SK-N-SH (cell line): Measurements from ENCODE around the gene TFDP3. TPM values are rescaled to one million over a fixed set of nuclear protein-coding genes. Genes with fewer than 3 reads are reported as not detected.
A peak's percentile ranks its signal among the peaks of the same experiment; 100 is the strongest.

Source experiments
- CTCF ChIA-PET: fragments of 300-600, 350-600 bp; formaldehyde crosslinking; extraction: SDS; loops from one replicate; lab custom pipeline; 2021; lab: Yijun Ruan, JAX
- POLR2A ChIA-PET: fragments of 350-600 bp; sonication (Branson Sonifier 250); formaldehyde crosslinking; extraction: SDS; loops from one replicate; lab custom pipeline; 2020; ENCODE audit warnings: antibody characterized with exemption, inconsistent platforms; lab: Yijun Ruan, JAX
- DNase-seq: peaks from one replicate; pipeline ENCODE4 v3.0.0; 2012
- H2AFZ ChIP-seq: fragments of 200-600 bp; sonication (generic); 2 replicates; pipeline ENCODE4 v1.8.1; 2016; ENCODE audit warnings: antibody characterized with exemption, mild to moderate bottlenecking, low read depth
- H3F3A ChIP-seq: fragments of 200-600 bp; sonication (generic); replicated peaks from 2 replicates; pipeline ENCODE3; 2016; ENCODE audit warnings: antibody characterized with exemption, mild to moderate bottlenecking; ENCODE audit not compliant: insufficient read depth
- H3K27ac ChIP-seq, 2 experiments: fragments of 200-500 bp in 1 of 2; fragments of 200-600 bp in 1 of 2; sonication (Bioruptor generic) in 1 of 2; sonication (generic), shearing (Covaris generic) in 1 of 2; 2 replicates each; pipeline versions ENCODE4 v1.5.1 to v1.6.1; 2014 to 2016; ENCODE audit warnings: low read depth in 2 of 2, inconsistent platforms in 1 of 2, low read length in 1 of 2, mild to moderate bottlenecking in 1 of 2, mixed read lengths in 1 of 2
- H3K27me3 ChIP-seq: fragments of 200-600 bp; sonication (generic), shearing (Covaris generic); 2 replicates; pipeline ENCODE4 v1.6.1; 2016; ENCODE audit warnings: mixed run types; ENCODE audit not compliant: insufficient read depth
- H3K36me3 ChIP-seq, 2 experiments: fragments of 200-500 bp in 1 of 2; fragments of 200-600 bp in 1 of 2; sonication (Bioruptor generic) in 1 of 2; sonication (generic) in 1 of 2; replicated peaks in 1 of 2; 2 replicates each; pipeline versions ENCODE3 to v1.5.1; 2014 to 2016; ENCODE audit warnings: low read length in 1 of 2, mild to moderate bottlenecking in 1 of 2; ENCODE audit not compliant: insufficient read depth in 2 of 2, control insufficient read depth in 1 of 2
- H3K4me1 ChIP-seq, 2 experiments: fragments of 200-500 bp in 1 of 2; fragments of 200-600 bp in 1 of 2; sonication (Bioruptor generic) in 1 of 2; sonication (generic), shearing (Covaris generic) in 1 of 2; 2 replicates each; pipeline versions ENCODE4 v1.5.1 to v1.6.1; 2014 to 2016; ENCODE audit warnings: low read depth in 1 of 2, low read length in 1 of 2, mixed run types in 1 of 2; ENCODE audit not compliant: insufficient read depth in 2 of 2, control insufficient read depth in 1 of 2
- H3K4me2 ChIP-seq: fragments of 200-600 bp; sonication (generic), shearing (Covaris generic); 2 replicates; pipeline ENCODE4 v1.6.1; 2017; ENCODE audit warnings: mixed run types
- H3K4me3 ChIP-seq, 2 experiments: fragments of 200-500 bp in 1 of 2; fragments of 200-600 bp in 1 of 2; sonication (Bioruptor generic) in 1 of 2; sonication (generic), shearing (Covaris generic) in 1 of 2; 2 replicates each; pipeline versions ENCODE4 v1.5.1 to v1.8.1; 2014 to 2016; ENCODE audit warnings: low read depth in 2 of 2, inconsistent platforms in 1 of 2, low read length in 1 of 2, mild to moderate bottlenecking in 1 of 2, mixed read lengths in 1 of 2, moderate library complexity in 1 of 2
- H3K79me2 ChIP-seq: fragments of 200-600 bp; sonication (generic); 2 replicates; pipeline ENCODE4 v1.8.1; 2017; ENCODE audit warnings: mild to moderate bottlenecking; ENCODE audit not compliant: insufficient read depth
- H3K9ac ChIP-seq: fragments of 200-600 bp; sonication (generic); 2 replicates; pipeline ENCODE4 v1.6.1; 2017; ENCODE audit warnings: mixed run types
- H3K9me2 ChIP-seq: fragments of 200-600 bp; sonication (generic); 2 replicates; pipeline ENCODE4 v1.6.1; 2017; ENCODE audit warnings: mixed run types
- H3K9me3 ChIP-seq: fragments of 200-600 bp; sonication (generic); 2 replicates; pipeline ENCODE4 v1.6.1; 2017; ENCODE audit warnings: mixed run types, mild to moderate bottlenecking, moderate library complexity
- H4K20me1 ChIP-seq: fragments of 200-600 bp; sonication (generic); 2 replicates; pipeline ENCODE4 v1.6.1; 2017; ENCODE audit warnings: mild to moderate bottlenecking, mixed run types; ENCODE audit not compliant: insufficient read depth
- CTCF ChIP-seq: fragments of 200-600 bp; sonication (generic); IDR thresholded peaks from 2 replicates; pipeline ENCODE4 v1.6.1; 2017; ENCODE audit warnings: antibody characterized with exemption, mild to moderate bottlenecking, moderate library complexity
- GATA2 ChIP-seq: sonication (generic); formaldehyde crosslinking; IDR thresholded peaks from 2 replicates; pipeline ENCODE4 v1.5.0; 2020; ENCODE audit warnings: mild to moderate bottlenecking, missing genetic modification reagents
- RAD21 ChIP-seq: IDR thresholded peaks from 2 replicates; pipeline ENCODE4 v1.6.1; 2012; ENCODE audit warnings: mild to moderate bottlenecking, low read length
- RCOR1 ChIP-seq: fragments of 150-350 bp; IDR thresholded peaks from 2 replicates; pipeline ENCODE4 v1.6.1; 2017; ENCODE audit warnings: antibody characterized with exemption, low read length
- REST ChIP-seq: IDR thresholded peaks from 2 replicates; pipeline ENCODE4 v1.6.1; 2012; ENCODE audit warnings: mild to moderate bottlenecking, low read depth, low read length, moderate library complexity
- SMC3 ChIP-seq: IDR thresholded peaks from 2 replicates; pipeline ENCODE4 v1.6.1; 2012; ENCODE audit warnings: low read depth, low read length, improper control_type of control experiment
- WGBS: methylation state at CpG from one replicate; pipeline ENCODE4 v1.1.6; 2017; ENCODE audit warnings: low lambda C conversion rate; 5-methylcytosine and 5-hydroxymethylcytosine counted together
- polyA plus RNA-seq, 3 experiments: library from polyadenylated mRNA; depleted of rRNA; stranded (reverse); fragments of >200 nt; gene quantifications; 2 replicates each; pipeline ENCODE4 v1.2.3, GENCODE V29; 2012
- small RNA-seq, 7 experiments: library from RNA; depleted of rRNA; stranded (forward); fragments of <200 nt; gene quantifications; one replicate each; pipeline ENCODE3, GENCODE V24; 2012

TFDP3 gene
- polyA plus RNA-seq, 1 of the 3 experiments (the other 2 are of a cell fraction) = not detected

- Histone ChIP-seq H3F3A (no peaks in the 10 kb centered on the region), H3K27me3 (no peaks in the 10 kb centered on the region), H2AFZ (no peak overlapping the region), H3K4me1 (peaks cover 0 to 4% of the 10 kb centered on the region in 2 experiments; a peak in 2 of 4 replicates), H3K36me3 (no peaks in the 10 kb centered on the region), H3K9me3 (no peaks in the 10 kb centered on the region), H3K4me3 (no peak overlapping the region), H4K20me1 (no peaks in the 10 kb centered on the region), H3K27ac (no peak overlapping the region), H3K4me2 (no peak overlapping the region)
- WGBS = 25% methylated on average over 1 of the region's 1 CpG
- POLR2A ChIA-PET = no interaction called here
- peak; percentile 24 for DNase-seq
- TF ChIP-seq RCOR1 (no peak), CTCF (peak; percentile 44), SMC3 (peak; percentile 45; the same call in 1 of the 2 replicates), GATA2 (no peak), REST (no peak), RAD21 (peak; percentile 79)
- TF ChIP-seq, all 33 proteins: peak for 3
- H3K9me2 ChIP-seq = no peaks in the 10 kb centered on the region
- H3K79me2 ChIP-seq = no peaks in the 10 kb centered on the region
- CTCF ChIA-PET = interaction anchor here (0.9 to 2.9 kb wide), 15 partner anchors 9 to 537 kb away, joined by 3 to 13 read pairs (median 3); no protein-coding TSS in a partner anchor
- H3K9ac ChIP-seq = no peak overlapping the region
Observed at GRCh38 chrX:133171962-133172708, 46.0 kb downstream of the TFDP3 start.

Small RNA genes within 50 kb of the gene (small RNA-seq; reads per million reads assigned to genes)
- 0 to 0.06 (median 0) reads per million in 7 experiments for gene RNU1-115P

Other genes with a start within 250 kb of the TFDP3 start
- not detected in 2 replicates for gene USP26, start 121.2 kb downstream of the TFDP3 start, polyA plus RNA-seq (2012; rRNA removed)
- 0.05 and 0.16 TPM in 2 replicates for gene GPC4, start 197.1 kb upstream of the TFDP3 start, polyA plus RNA-seq (2012; rRNA removed)